NCI-H1436 treated with DMSO at 0.1 percent for 48 hours (cell line): ENCODE results near the gene NEIL3.
"Not testable (repeated sequence)": the region's sequence is repeated elsewhere in the genome, so short reads cannot be mapped to it uniquely, and the experiment has no call there.

Experiments
- DNase-seq: peaks from one replicate; lab custom pipeline; 2025; lab: John Stamatoyannopoulos, UW

NEIL3 gene

GRCh38 chr4:177302371-177303100 lies 7.1 kb upstream of the NEIL3 start:
- DNase-seq, result no peak

DNA sequence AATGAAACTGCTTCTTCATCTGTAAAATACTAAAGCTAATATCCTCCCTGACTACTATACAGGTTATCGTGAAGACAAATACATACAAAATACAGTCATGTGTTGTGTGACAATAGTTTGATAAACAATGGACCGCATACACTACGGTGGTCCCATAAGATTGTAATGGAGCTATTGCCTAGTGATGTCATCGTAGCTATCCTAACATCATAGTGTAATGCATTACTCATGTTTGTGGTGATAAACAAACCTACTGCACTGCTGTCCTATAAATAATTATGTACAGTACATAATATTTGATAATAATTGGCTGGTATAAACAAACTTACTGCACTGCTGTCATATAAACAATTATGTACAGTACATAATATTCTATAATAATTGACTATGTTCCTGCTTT lies 5.6 kb upstream of the NEIL3 start:
- DNase-seq, result no peak

DNA sequence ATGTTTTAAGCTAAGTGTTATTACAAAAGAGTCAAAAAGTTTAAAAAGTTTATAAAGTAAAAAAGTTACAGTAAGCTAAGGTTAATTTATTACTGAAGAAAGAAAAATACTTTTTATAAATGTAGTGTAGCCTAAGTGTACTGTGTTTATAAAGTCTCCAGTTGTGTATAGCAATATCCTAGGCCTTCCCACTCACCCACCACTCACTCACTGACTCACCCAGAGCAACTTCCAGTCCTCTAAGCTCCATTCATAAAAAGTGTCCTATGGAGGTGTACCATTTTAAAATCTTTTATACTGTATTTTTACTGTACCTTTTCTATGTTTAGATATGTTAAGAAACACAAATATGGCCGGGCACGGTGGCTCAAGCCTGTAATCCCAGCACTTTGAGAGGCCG lies 4.8 kb upstream of the NEIL3 start:
- DNase-seq, result not testable (repeated sequence)

- no peak for DNase-seq
These were observed 1.5 kb upstream of the NEIL3 start for GRCh38 chr4:177308125-177308524.

GRCh38 chr4:177308847-177309521 lies 690 bp upstream of the NEIL3 start:
- DNase-seq, result no peak

- DNase-seq, result no peak
These were observed 1.9 kb downstream of the NEIL3 start for GRCh38 chr4:177311589-177311988.

GRCh38 chr4:177313263-177313662 lies 3.6 kb downstream of the NEIL3 start:
- no peak for DNase-seq

GRCh38 chr4:177315767-177316464 lies 6.2 kb downstream of the NEIL3 start:
- no peak for DNase-seq

DNA sequence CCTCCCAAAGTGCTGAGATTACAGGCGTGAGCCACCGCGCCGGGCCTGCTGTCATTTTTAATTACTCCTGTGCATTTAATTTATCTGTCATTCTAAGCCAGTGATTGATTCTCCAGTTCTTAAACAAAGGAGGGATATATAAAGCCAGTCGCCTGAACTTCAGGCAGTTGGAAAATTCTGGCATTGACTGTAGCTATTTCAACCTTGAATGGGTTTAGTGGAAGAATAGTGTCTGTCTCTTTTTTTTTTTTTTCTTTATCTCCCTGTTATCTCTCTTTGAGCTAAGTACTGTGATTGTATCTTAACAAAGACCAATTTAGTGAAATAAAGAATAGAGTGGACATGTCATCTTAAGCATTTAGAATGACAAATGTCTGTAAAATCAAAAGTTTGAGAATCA lies 11.0 kb downstream of the NEIL3 start:
- no peak for DNase-seq

DNA sequence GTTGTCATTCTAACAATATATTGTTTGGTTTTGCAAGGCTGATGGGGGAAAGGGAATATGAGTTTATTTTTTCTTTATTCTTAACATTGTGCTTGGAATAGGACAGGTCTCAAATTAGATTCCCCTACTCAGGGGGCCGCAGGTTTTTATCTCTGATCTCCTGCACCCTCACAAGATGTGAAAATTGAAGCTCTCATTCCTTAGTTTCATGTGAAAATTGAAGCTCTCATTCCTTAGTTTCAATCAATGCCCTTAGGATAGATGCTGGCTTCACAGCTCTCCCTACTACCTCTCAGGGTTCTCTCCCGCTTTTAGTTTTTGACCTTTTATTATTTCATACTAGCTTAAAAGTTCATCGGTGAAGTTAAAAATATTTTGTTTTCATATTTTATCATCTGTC lies 12.0 kb downstream of the NEIL3 start:
- no peak for DNase-seq

GRCh38 chr4:177322266-177322665 lies 12.6 kb downstream of the NEIL3 start:
- DNase-seq, result no peak

DNA sequence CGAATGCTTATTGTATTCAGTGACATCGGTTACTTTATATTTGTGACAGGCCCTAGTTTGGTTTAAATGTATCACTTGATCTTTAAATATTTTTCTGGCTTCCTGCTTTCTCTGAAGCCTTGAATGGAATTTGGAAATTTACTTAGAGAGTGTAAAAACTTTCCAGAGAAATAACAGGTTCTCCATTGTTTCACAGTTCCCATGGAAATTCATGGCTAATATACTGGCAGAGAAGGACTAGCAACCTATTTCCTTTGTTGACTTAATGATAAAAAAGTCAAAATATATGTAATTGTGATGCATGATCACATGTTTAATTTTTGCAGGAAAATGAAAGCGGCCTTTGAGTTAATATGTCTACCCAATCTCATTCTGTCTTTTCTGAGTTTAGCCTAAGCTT lies 13.2 kb downstream of the NEIL3 start:
- no peak for DNase-seq

- DNase-seq, result no peak
These were observed 13.7 kb downstream of the NEIL3 start for GRCh38 chr4:177323416-177323815.

- DNase-seq, result no peak
These were observed 22.4 kb downstream of the NEIL3 start for GRCh38 chr4:177332119-177332518.

- DNase-seq, result no peak
These were observed 30.1 kb downstream of the NEIL3 start for GRCh38 chr4:177339477-177340374.

- DNase-seq, result no peak
These were observed 38.7 kb downstream of the NEIL3 start for GRCh38 chr4:177348348-177348747.

- DNase-seq, result no peak
These were observed 39.5 kb downstream of the NEIL3 start for GRCh38 chr4:177349191-177349590.

DNA sequence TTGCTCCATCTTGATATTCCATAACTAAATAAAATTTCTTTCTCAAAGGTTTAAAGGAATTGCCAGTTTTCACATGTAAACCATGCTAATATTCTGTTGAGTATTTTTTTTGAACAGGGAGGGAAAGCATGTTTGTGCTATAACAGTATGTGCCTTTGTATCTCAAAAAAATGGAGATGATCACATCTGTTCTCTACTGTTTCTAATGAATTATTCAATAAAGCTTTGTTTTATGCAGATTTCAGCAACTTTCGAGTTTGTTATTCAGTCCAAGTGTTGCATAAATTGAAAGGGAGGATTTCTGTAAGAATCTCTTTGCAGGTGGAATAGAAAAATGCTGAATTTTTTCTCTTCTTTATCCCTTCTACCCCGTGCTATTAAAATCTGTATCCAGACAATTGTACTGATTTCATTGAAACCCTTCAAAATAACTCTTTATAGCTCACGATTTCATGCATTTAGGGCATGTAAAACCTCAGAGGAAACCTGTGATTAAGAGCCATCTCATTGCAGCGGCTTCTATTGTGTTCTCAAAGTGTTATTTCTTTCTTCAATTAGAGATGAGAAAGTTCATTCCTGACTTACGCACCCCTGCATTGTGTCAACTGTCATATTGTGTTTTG lies 42.1 kb downstream of the NEIL3 start:
- no peak for DNase-seq

DNA sequence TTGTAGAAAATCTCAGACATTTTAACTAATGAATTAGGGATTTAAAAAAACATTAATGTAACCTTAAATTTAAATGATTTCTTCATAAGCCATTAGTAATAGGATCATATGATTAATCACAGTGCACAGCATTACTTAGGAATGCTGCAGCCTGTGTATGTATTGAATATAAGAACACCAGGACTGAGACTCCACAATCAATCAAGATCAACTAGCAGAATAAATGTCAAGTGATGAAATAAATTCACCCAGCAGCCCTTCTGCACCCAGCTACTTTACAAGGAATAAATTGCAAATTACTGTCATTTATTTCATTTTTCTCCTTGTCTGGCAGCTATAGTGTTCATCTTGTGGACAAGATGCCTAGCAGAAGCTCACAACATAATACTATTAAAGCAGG lies 46.5 kb downstream of the NEIL3 start:
- no peak for DNase-seq

- no peak for DNase-seq
These were observed 47.2 kb downstream of the NEIL3 start for GRCh38 chr4:177356921-177357320.

GRCh38 chr4:177367336-177367735 lies 57.7 kb downstream of the NEIL3 start:
- no peak for DNase-seq

DNA sequence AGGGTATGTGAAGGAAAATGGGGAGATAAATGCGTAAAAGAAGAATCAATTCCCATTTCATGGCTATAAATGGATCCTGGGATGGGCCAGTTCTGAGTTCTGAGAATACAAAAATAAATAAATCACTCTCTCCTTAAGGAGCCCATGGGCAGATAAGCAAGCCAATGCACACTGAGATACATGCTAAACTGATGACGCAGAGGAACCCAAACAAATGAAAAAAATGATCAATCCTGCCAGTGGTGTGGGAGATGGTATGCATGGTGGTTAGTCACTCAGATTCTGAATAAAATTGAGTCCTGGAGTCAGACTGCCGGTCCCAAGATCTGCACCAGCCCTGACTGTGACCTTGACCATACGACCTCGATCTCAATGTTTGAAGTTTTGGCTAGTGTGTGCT lies 59.7 kb downstream of the NEIL3 start:
- no peak for DNase-seq
